Kidney glomerular epithelial cell (primary cell): ENCODE data around the gene WNT11.

Experiments
- DNase-seq: peaks from one replicate; lab custom pipeline; 2025; lab: John Stamatoyannopoulos, UW

Gene WNT11

DNA sequence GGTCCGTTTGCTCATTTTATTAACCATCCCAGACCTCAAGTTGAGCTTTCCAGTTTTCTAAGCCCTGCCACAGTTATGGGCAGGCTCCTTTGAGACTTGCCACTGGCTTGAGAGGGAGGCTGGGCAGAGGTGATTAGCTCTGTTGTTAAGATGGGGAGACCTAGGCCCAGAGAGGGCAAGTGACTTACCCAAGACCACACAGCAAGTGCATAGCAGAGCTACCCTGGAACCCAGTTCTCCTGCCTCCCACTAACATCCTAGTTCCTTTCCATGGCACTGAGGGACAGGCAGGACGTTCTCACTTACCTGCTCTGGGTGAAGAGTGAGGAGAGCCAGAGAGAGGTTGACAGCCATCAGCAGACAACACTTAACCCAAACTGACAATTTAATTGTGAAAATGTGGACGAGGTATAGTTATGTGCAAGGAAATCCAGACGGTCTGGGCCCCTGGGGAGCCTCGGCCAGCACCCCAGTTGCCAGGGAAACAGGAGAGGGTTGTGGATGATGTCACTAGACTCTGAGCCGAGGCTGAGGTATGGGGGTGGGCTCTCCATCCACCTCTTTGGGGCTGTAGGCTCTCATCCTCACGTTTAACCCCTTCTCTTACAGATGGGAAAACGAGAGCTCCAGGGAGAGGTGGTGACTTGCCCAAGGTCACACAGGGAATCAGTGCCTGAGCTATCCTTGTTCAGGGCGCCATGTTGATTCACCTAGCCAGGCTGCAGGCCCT is 12.3 kb upstream of the WNT11 start:
- DNase-seq, result no peak

- no peak for DNase-seq
Measured at GRCh38 chr11:76217653-76218160, 11.4 kb upstream of the WNT11 start.

DNA sequence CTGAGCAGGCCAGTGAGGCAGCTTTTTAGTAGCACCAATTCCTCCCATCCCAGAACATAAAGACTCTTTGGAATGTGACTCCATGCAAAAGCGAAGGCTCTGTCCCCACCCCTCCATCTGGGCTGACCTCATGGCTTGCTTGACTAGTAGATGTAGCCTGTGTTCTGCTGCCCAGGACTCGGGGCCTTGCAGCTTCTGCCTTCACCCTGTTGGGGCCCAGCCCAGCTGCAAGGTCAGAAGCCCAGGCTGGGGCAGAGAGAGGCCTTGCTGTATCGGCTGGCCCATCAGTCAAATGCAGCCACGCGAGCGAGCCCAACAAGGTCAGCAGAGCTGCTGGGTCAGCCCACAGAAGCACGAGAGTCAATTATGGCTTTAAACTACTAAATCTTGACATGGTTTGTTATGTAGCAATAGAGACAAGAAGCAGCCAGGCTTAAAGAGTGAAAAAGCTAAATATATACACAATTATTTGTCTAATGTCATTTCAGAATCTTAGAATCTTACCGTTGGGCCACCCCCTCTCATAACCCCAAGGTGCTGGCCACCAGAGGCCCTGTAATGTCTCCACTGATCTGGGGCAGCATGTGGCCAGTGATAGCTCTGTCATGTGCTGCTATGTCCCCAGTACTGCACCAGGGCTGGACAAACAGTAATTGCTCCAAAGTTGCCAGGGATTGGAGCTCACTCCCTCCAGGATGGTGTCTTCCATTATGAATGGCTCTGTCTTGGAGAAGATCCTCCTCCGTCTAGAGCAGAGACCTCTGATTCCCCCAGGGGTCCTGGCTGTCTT is 10.4 kb upstream of the WNT11 start:
- no peak for DNase-seq

- DNase-seq, result no peak
Measured at GRCh38 chr11:76215941-76216340, 9.6 kb upstream of the WNT11 start.

DNA sequence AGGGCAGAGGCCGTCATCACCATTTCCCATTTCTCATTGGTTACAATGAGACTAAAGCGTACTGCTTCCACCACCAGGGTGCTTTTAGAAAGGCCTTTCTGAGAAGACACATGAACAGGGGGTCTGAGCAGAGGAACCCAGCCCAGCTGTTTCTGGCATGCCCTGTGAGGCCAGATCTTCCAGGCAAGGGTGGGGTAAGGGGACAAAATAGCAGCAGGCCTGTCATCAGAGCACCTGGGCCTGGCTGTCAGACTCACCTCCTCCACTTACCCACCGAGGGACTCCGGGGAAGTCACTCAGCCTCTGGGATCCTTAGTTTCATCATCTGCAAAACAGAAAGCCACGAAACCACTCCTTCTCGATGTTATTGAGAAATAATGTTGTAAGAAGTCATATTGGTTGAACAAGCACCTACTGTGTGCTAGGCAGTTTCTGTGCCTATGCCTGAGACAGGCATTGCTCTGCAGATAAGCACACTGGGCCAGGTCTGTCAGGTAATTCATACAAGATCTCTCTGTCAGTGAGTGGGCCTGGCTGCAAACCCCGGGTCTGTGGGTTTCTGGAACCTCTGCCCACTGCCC is 8.8 kb upstream of the WNT11 start:
- DNase-seq, result no peak

DNA sequence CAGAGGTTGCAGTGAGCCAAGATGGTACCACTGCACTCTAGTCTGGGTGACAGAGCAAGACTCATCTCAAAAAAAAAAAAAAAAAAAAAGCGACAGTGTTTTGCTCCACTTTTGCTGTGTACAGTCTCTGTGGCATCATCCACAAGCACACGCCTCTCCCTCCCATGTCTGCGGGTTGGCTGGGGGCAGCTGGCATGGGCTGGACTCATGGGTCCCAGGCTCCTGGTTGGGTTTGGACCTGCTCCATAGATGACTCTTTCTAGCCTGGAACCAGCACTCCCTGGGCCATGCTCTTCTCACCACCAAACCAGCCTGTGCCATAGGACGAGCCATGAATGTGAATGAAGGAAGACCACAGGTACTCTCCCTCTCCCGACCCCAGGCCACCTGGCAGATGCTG is 7.9 kb upstream of the WNT11 start:
- DNase-seq, result no peak

- DNase-seq, result no peak
Measured at GRCh38 chr11:76212086-76213035, 6.1 kb upstream of the WNT11 start.

GRCh38 chr11:76210931-76211851 is 4.9 kb upstream of the WNT11 start:
- DNase-seq, result no peak

GRCh38 chr11:76209973-76210930 is 4.0 kb upstream of the WNT11 start:
- DNase-seq, result no peak

GRCh38 chr11:76209375-76209972 is 3.2 kb upstream of the WNT11 start:
- DNase-seq, result no peak

GRCh38 chr11:76208438-76209374 is 2.4 kb upstream of the WNT11 start:
- no peak for DNase-seq

- peak; percentile 55 for DNase-seq
Measured at GRCh38 chr11:76207642-76208401, 1.5 kb upstream of the WNT11 start.

DNA sequence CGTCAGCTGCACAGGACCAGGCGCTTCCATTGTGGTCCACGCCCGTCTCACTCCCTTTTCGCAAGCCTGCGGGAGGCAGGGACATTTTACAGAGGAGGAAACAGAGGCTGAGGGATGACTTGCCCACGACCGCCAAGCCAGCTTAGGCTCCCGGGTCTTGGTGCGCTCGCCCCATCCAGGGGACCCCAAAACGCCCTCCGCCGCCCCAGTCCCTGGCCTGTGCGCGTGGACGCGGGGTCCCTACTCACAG is 300 bp downstream of the WNT11 start:
- no peak for DNase-seq

GRCh38 chr11:76205252-76206076 is 838 bp downstream of the WNT11 start:
- no peak for DNase-seq

- no peak for DNase-seq
Measured at GRCh38 chr11:76203937-76204336, 2.4 kb downstream of the WNT11 start.

- DNase-seq, result no peak
Measured at GRCh38 chr11:76203131-76203925, 3.0 kb downstream of the WNT11 start.
